Vein endothelial cell (primary cell): Measurements from ENCODE around the gene NKX2-8. TPM values are rescaled to one million over a fixed set of nuclear protein-coding genes. Genes with fewer than 3 reads are reported as not detected.

Experiments
- total RNA-seq: library from RNA; depleted of rRNA; stranded (reverse); fragments of >200 nt; gene quantifications from 2 replicates; pipeline ENCODE4 v1.2.3, GENCODE V29; 2012

The NKX2-8 gene
- total RNA-seq, result not detected in 2 replicates

DNA sequence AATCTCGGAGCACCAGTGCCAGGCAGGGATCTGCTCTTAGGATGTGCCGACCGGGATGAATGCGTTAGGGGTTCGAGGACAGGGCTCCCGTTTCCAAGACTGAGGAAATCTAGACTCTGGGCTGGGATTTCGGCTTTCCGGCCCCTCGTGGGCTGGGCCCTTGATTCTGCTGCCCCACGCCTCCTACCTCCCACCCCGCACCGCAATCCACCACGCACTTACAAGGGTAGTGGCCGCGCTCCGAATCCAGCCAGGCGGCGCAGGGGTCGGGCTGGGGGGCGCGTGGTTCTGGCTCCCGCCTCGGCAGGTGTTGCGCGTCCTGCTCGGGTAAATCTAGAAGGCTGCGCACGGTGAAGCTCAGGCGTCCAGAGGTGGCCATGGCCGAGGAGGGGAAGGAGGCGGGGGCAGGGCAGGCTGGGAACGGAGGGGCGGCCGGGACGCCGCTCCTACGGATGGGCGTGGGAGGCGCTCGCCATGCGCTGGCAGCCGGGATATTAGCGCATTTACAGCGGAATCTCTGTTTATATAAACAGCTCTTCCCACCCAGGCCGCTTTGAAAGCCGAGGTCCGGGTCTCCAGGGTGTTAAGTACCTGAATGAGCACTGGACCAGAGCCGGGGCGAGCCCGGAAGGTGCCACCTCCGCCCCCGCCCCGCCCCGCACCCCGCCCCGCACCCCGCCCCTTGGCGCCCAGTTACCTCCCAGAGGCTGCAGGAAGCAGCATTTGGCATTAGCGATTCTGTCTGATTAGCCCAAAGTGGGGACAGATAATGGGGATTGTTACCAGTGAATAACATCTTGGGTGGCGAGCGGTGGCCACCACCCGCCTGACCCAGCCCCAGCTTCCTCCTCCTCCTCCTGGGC lies at the start of gene NKX2-8:
Gene NKX2-8, minus strand, starts transcription at position 604 of the 863 bp plus-strand sequence. Its CDS starts 225 bp downstream, at position 379.

Other genes with a start within 250 kb of the NKX2-8 start
- not detected in 2 replicates for gene NKX2-1, start 62.4 kb downstream of the NKX2-8 start, total RNA-seq
- 0.19 and 1.6 TPM in 2 replicates for gene PAX9, start 79.2 kb upstream of the NKX2-8 start, total RNA-seq